HepG2 (cell line): ENCODE data around the gene ATP6V1C2. TPM values are rescaled to one million over a fixed set of nuclear protein-coding genes. Genes with fewer than 3 reads are reported as not detected.

ENCODE experiments used
- ATAC-seq: fragments of 200-7000 bp; cut with Tn5 transposase; 3 replicates; pipeline ENCODE4 v1.9.1; 2020; ENCODE audit warnings: mild to moderate bottlenecking, moderate library complexity
- BruUV-seq: library from RNA; stranded (reverse); fragments of 400-500 nt; replicated peaks from 2 replicates; lab custom pipeline; 2021; lab: Mats Ljungman, UMichigan
- CTCF ChIA-PET: fragments of 300-600 bp; formaldehyde crosslinking; extraction: SDS; loops from one replicate; lab custom pipeline; 2021; ENCODE audit warnings: low total read pairs, inconsistent platforms, low intra/inter-chr PET ratio; lab: Yijun Ruan, JAX
- POLR2A ChIA-PET: fragments of 350-600 bp; sonication (Branson Sonifier 250); formaldehyde crosslinking; loops from one replicate; lab custom pipeline; 2020; ENCODE audit warnings: antibody characterized with exemption, inconsistent platforms; lab: Yijun Ruan, JAX
- DNase-seq: peaks from one replicate; pipeline ENCODE4 v3.0.0-alpha.2; 2015; ENCODE audit warnings: low spot score
- FAIRE-seq: peaks from 3 replicates; lab custom pipeline; 2011; peaks lifted over from hg19 to GRCh38; lab: Jason Lieb, UNC
- H2AFZ ChIP-seq: one replicate; pipeline ENCODE4 v1.6.1; 2011; ENCODE audit warnings: low read length, inconsistent platforms
- H3K27ac ChIP-seq: fragments of 300-600 bp; 3 replicates; pipeline ENCODE4 v1.8.0; 2011; ENCODE audit warnings: mixed run types, mild to moderate bottlenecking, mixed read lengths, low read length, inconsistent platforms; ENCODE audit not compliant: insufficient read depth; ENCODE audit errors: extremely low read length
- H3K27me3 ChIP-seq, 2 experiments: fragments of 200-600 bp in 1 of 2; 2 replicates in 1 of 2; 3 replicates in 1 of 2; pipeline versions ENCODE4 v1.6.0 to v1.8.0; 2011; ENCODE audit warnings: low read length in 2 of 2, mild to moderate bottlenecking in 2 of 2, moderate library complexity in 2 of 2, inconsistent platforms in 1 of 2; ENCODE audit not compliant: insufficient read depth in 2 of 2, control insufficient read depth in 1 of 2
- H3K36me3 ChIP-seq, 2 experiments: fragments of 200-600 bp in 1 of 2; replicated peaks in 1 of 2; 2 replicates in 1 of 2; 3 replicates in 1 of 2; pipeline versions ENCODE4 v1.5.1 to v1.8.0; 2011; ENCODE audit warnings: low read length in 2 of 2, inconsistent platforms in 1 of 2; ENCODE audit not compliant: insufficient read depth in 2 of 2, control insufficient read depth in 1 of 2
- H3K4me1 ChIP-seq: 2 replicates; pipeline ENCODE4 v1.5.1; 2012; ENCODE audit warnings: low read length, inconsistent platforms; ENCODE audit not compliant: insufficient read depth
- H3K4me2 ChIP-seq: 2 replicates; pipeline ENCODE4 v1.6.0; 2011; ENCODE audit warnings: low read depth, low read length, inconsistent platforms
- H3K4me3 ChIP-seq, 3 experiments: fragments of 200-600 bp in 1 of 3; sonication (generic), shearing (Covaris generic) in 1 of 3; replicated peaks in 1 of 3; 2 replicates each; pipeline ENCODE4 v1.5.1; 2011 to 2016; ENCODE audit warnings: low read length in 3 of 3, inconsistent platforms in 2 of 3, low read depth in 2 of 3, mild to moderate bottlenecking in 2 of 3, control low read depth in 1 of 3, mixed read lengths in 1 of 3; ENCODE audit not compliant: insufficient read depth in 1 of 3
- H3K79me2 ChIP-seq: one replicate; pipeline ENCODE4 v1.6.1; 2011; ENCODE audit warnings: low read length, inconsistent platforms; ENCODE audit not compliant: insufficient read depth
- H3K9ac ChIP-seq: 2 replicates; pipeline ENCODE4 v1.6.0; 2011; ENCODE audit warnings: mild to moderate bottlenecking, low read depth, low read length, inconsistent platforms; ENCODE audit not compliant: insufficient read depth
- H3K9me3 ChIP-seq: 2 replicates; pipeline ENCODE4 v1.5.1; 2012; ENCODE audit warnings: mild to moderate bottlenecking, low read length
- H4K20me1 ChIP-seq: 2 replicates; pipeline ENCODE4 v1.6.0; 2011; ENCODE audit warnings: inconsistent platforms, mild to moderate bottlenecking, low read length, moderate library complexity; ENCODE audit not compliant: insufficient read depth
- DRAP1 ChIP-seq: IDR thresholded peaks from 2 replicates; pipeline ENCODE4 v1.6.1; 2016; ENCODE audit warnings: missing genetic modification reagents, missing compliant biosample characterization
- HNRNPK ChIP-seq: fragments of 200-400 bp; formaldehyde crosslinking; IDR thresholded peaks from 2 replicates; pipeline ENCODE4 v1.6.1; 2018; ENCODE audit warnings: low read length, low read depth, moderate library complexity, mild to moderate bottlenecking; ENCODE audit not compliant: poor library complexity, severe bottlenecking
- KAT7 ChIP-seq: IDR thresholded peaks from 2 replicates; pipeline ENCODE4 v1.6.1; 2018; ENCODE audit warnings: borderline replicate concordance, missing compliant biosample characterization
- KDM3A ChIP-seq: IDR thresholded peaks from 2 replicates; pipeline ENCODE4 v1.6.1; 2018; ENCODE audit warnings: low read depth, missing compliant biosample characterization
- NFE2L2 ChIP-seq: fragments of 150-350 bp; IDR thresholded peaks from 2 replicates; pipeline ENCODE4 v1.6.1; 2014; ENCODE audit warnings: low read length
- SETDB1 ChIP-seq: sonication (generic); formaldehyde crosslinking; IDR thresholded peaks from 2 replicates; pipeline ENCODE4 v1.5.1; 2020; ENCODE audit warnings: missing genetic modification reagents, mild to moderate bottlenecking, borderline replicate concordance
- SOX13 ChIP-seq, 3 experiments: fragments of 450-650 bp in 1 of 3; sonication (generic) in 1 of 3; formaldehyde crosslinking in 1 of 3; IDR thresholded peaks in 2 of 3; conservative IDR thresholded peaks in 1 of 3; 2 replicates each; pipeline versions ENCODE4 v1.5.0 to v1.6.1; 2016 to 2020; ENCODE audit warnings: antibody characterized with exemption in 1 of 3, mild to moderate bottlenecking in 1 of 3, missing compliant biosample characterization in 1 of 3, missing genetic modification reagents in 1 of 3, moderate library complexity in 1 of 3
- ZNF362 ChIP-seq: sonication (generic); formaldehyde crosslinking; IDR thresholded peaks from 2 replicates; pipeline ENCODE4 v1.4.0; 2020; ENCODE audit warnings: missing genetic modification reagents, mild to moderate bottlenecking, borderline replicate concordance
- ZNF7 ChIP-seq: IDR thresholded peaks from 2 replicates; pipeline ENCODE4 v1.6.1; 2016; ENCODE audit warnings: missing biosample characterization, missing genetic modification reagents
- WGBS: methylation state at CpG from one replicate; pipeline ENCODE4 v1.1.6; 2017; ENCODE audit warnings: low lambda C conversion rate; 5-methylcytosine and 5-hydroxymethylcytosine counted together
- in situ Hi-C: cut with HindIII; loops from 2 replicates; pipeline ENCODE4 v1.10.0; 2017; ENCODE audit warnings: low pct_unique_long_range_greater_than_20kb; ENCODE audit not compliant: extremely low pct_ligation_motif_present
- intact Hi-C: fragments of 100-400 bp; cut with micrococcal nuclease; formaldehyde crosslinking; loops from one replicate; pipeline ENCODE4 v1.10.0; 2022; ENCODE audit not compliant: unreplicated experiment
- polyA plus RNA-seq, 8 experiments: library from polyadenylated mRNA; depleted of rRNA in 3 of 8; stranded (reverse) in 7 of 8; unstranded in 1 of 8; fragments of >200 nt; fragmentation: Illumina TruSeq in 4 of 8; extraction: Trizol in 4 of 8; gene quantifications; 2 replicates each; pipeline versions ENCODE4 v1.2.1 to v1.2.3, GENCODE V29; 2011 to 2016; ENCODE audit warnings: low read depth in 4 of 8, missing spikeins in 1 of 8, mixed read lengths in 1 of 8; ENCODE audit not compliant: insufficient read depth in 1 of 8
- total RNA-seq, 5 experiments: library from RNA; depleted of rRNA; stranded (reverse); fragments of >200 nt; fragmentation: Illumina TruSeq; extraction: Trizol; gene quantifications; 2 replicates each; pipeline ENCODE4 v1.2.3, GENCODE V29; 2016; ENCODE audit warnings: low read depth in 1 of 5

Gene ATP6V1C2
- total and polyA plus RNA-seq, 2 of the 13 experiments (the other 11 are each of a cell fraction or from before 2014, with no cell fraction given) = 0.04 to 0.29 TPM

- TF ChIP-seq NFE2L2 (no peak), SOX13 (IDR thresholded peaks at IDR 0.05) (no peak), SOX13 (CRISPR knock-in tag; conservative IDR thresholded peaks at IDR 0.05 in 1 of 2, IDR thresholded peaks at IDR 0.05 in 1 of 2) (no peak)
- TF ChIP-seq, all 625 proteins: peak for 0
Measured at GRCh38 chr2:10675131-10675530, 46.3 kb upstream of the ATP6V1C2 start (continued).

- FAIRE-seq (no peak), DNase-seq (no peak), ATAC-seq (peak; percentile 68)
- H3K9ac ChIP-seq = no peak overlapping the region
- H3K4me3 ChIP-seq = no peak overlapping the region
- no peaks in the 10 kb centered on the region for H3K79me2 ChIP-seq
- no peaks in the 10 kb centered on the region for H3K4me1 ChIP-seq
- no peaks in the 10 kb centered on the region for H3K27me3 ChIP-seq
- WGBS = 100% methylated on average over 1 of the region's 1 CpG
- intact Hi-C loops (no loop called here), in situ Hi-C loops (no loop called here)
- TF ChIP-seq ZNF362 (peak; percentile 38; the same call in 1 of the 2 replicates), DRAP1 (CRISPR knock-in tag) (no peak)
- ChIA-PET POLR2A (no interaction called here), CTCF (no interaction called here)
- no peak overlapping the region for H2AFZ ChIP-seq
- BruUV-seq = no TSS peak
- no peaks in the 10 kb centered on the region for H3K9me3 ChIP-seq
- peaks cover 12 to 69% of the 10 kb centered on the region in 2 experiments; a peak in 4 of 5 replicates for H3K36me3 ChIP-seq
- no peaks in the 10 kb centered on the region for H4K20me1 ChIP-seq
- no peak overlapping the region for H3K27ac ChIP-seq
- no peak overlapping the region for H3K4me2 ChIP-seq
Measured at GRCh38 chr2:10678225-10678624, 43.2 kb upstream of the ATP6V1C2 start.

- CTCF ChIA-PET = no interaction called here
- ATAC-seq (no peak), DNase-seq (no peak), FAIRE-seq (no peak)
- no TSS peak for BruUV-seq
- POLR2A ChIA-PET = no interaction called here
- intact Hi-C loops = no loop called here
- H4K20me1 ChIP-seq = no peaks in the 10 kb centered on the region
- no peak overlapping the region for H3K9ac ChIP-seq
- peaks cover 15% of the 10 kb centered on the region for H3K79me2 ChIP-seq
- in situ Hi-C loops = no loop called here
- WGBS = 90% methylated on average over 1 of the region's 1 CpG
- no peak overlapping the region for H3K4me3 ChIP-seq
- peaks cover 15 to 71% of the 10 kb centered on the region in 2 experiments for H3K36me3 ChIP-seq
- no peak overlapping the region for H2AFZ ChIP-seq
- no peaks in the 10 kb centered on the region for H3K9me3 ChIP-seq
- no peaks in the 10 kb centered on the region for H3K4me1 ChIP-seq
- no peak overlapping the region for H3K27ac ChIP-seq
- H3K27me3 ChIP-seq = no peaks in the 10 kb centered on the region
- no peak overlapping the region for H3K4me2 ChIP-seq
- peak; percentile 88 for TF ChIP-seq HNRNPK
- no peak for TF ChIP-seq KAT7 (CRISPR knock-in tag)
- no peak for TF ChIP-seq ZNF7 (CRISPR knock-in tag)
- TF ChIP-seq SETDB1 (CRISPR knock-in tag) = no peak
- no peak for TF ChIP-seq KDM3A (CRISPR knock-in tag)
Measured at GRCh38 chr2:10680214-10680613, 41.2 kb upstream of the ATP6V1C2 start.
